Brain pericyte (primary cell): ENCODE data around the gene SMARCA1.

Source experiments
- DNase-seq: peaks from one replicate; pipeline ENCODE4 v3.0.0-alpha.2; 2012; ENCODE audit warnings: low read depth, low spot score

SMARCA1 gene

GRCh38 chrX:129531132-129531531 lies 7.8 kb upstream of the SMARCA1 start:
- no peak for DNase-seq

- no peak for DNase-seq
Observed at GRCh38 chrX:129530410-129530809, 7.1 kb upstream of the SMARCA1 start.

GRCh38 chrX:129529685-129530281 lies 6.5 kb upstream of the SMARCA1 start:
- DNase-seq: no peak

- DNase-seq: no peak
Observed at GRCh38 chrX:129525896-129526295, 2.6 kb upstream of the SMARCA1 start.

GRCh38 chrX:129525162-129525561 lies 1.9 kb upstream of the SMARCA1 start:
- DNase-seq: no peak

GRCh38 chrX:129524250-129524850 lies 1.1 kb upstream of the SMARCA1 start:
- no peak for DNase-seq

GRCh38 chrX:129522184-129523078 lies 859 bp downstream of the SMARCA1 start:
- DNase-seq: no peak

GRCh38 chrX:129520151-129520550 lies 3.1 kb downstream of the SMARCA1 start:
- no peak for DNase-seq

- no peak for DNase-seq
Observed at GRCh38 chrX:129516402-129516801, 6.9 kb downstream of the SMARCA1 start.

- no peak for DNase-seq
Observed at GRCh38 chrX:129512409-129512808, 10.9 kb downstream of the SMARCA1 start.

- no peak for DNase-seq
Observed at GRCh38 chrX:129511689-129512088, 11.6 kb downstream of the SMARCA1 start.

- no peak for DNase-seq
Observed at GRCh38 chrX:129510331-129510730, 13.0 kb downstream of the SMARCA1 start.

- no peak for DNase-seq
Observed at GRCh38 chrX:129497146-129497843, 26.0 kb downstream of the SMARCA1 start.

- no peak for DNase-seq
Observed at GRCh38 chrX:129496625-129497024, 26.7 kb downstream of the SMARCA1 start.

- DNase-seq: no peak
Observed at GRCh38 chrX:129495900-129496299, 27.4 kb downstream of the SMARCA1 start.

- no peak for DNase-seq
Observed at GRCh38 chrX:129494887-129495286, 28.4 kb downstream of the SMARCA1 start.

- DNase-seq: no peak
Observed at GRCh38 chrX:129493643-129494042, 29.6 kb downstream of the SMARCA1 start.

GRCh38 chrX:129490330-129490729 lies 33.0 kb downstream of the SMARCA1 start:
- no peak for DNase-seq

GRCh38 chrX:129488359-129488758 lies 34.9 kb downstream of the SMARCA1 start:
- no peak for DNase-seq

GRCh38 chrX:129480889-129481288 lies 42.4 kb downstream of the SMARCA1 start:
- DNase-seq: no peak

- no peak for DNase-seq
Observed at GRCh38 chrX:129478516-129478915, 44.8 kb downstream of the SMARCA1 start.

GRCh38 chrX:129472116-129472515 lies 51.2 kb downstream of the SMARCA1 start:
- no peak for DNase-seq
